Activated T-helper 2 cell treated with anti-CD3 and anti-CD28 coated beads, Interferon-gamma antibody, Interleukin-2, Interleukin-4, amounts not matched to agents 10 μg/mL and 5 μg/mL and 100 μg/mL, durations not matched to agents 14 hours and 24 hours and 36 hours (primary cell): ENCODE measurements around the gene PRSS53. TPM values are rescaled to one million over a fixed set of nuclear protein-coding genes. Genes with fewer than 3 reads are reported as not detected.

Experiments
- total RNA-seq: library from RNA; stranded (reverse); gene quantifications from 2 replicates; pipeline ENCODE4 v1.2.3, GENCODE V29; 2022

The PRSS53 gene
- total RNA-seq, 1 donor from 2014 or later = 4.8 TPM

Other genes with a start within 250 kb of the PRSS53 start
- 26.8 and 27.1 TPM in 2 replicates for gene BCL7C, start 194.9 kb downstream of the PRSS53 start, total RNA-seq
- 0.21 and 0.30 TPM in 2 replicates for gene CTF1, start 192.3 kb downstream of the PRSS53 start, total RNA-seq
- gene FBXL19, start 165.4 kb downstream of the PRSS53 start, total RNA-seq = 34.4 and 34.6 TPM in 2 replicates
- 14.2 and 17.4 TPM in 2 replicates for gene ORAI3, start 139.9 kb downstream of the PRSS53 start, total RNA-seq
- gene SETD1A, start 131.2 kb downstream of the PRSS53 start, total RNA-seq = 28.9 TPM in 2 replicates
- gene HSD3B7, start 103.7 kb downstream of the PRSS53 start, total RNA-seq = 2.9 and 3.3 TPM in 2 replicates
- gene STX1B, start 78.3 kb downstream of the PRSS53 start, total RNA-seq = 0.57 and 0.97 TPM in 2 replicates
- 48.2 and 51.8 TPM in 2 replicates for gene STX4, start 55.4 kb downstream of the PRSS53 start, total RNA-seq
- 12.7 and 13.2 TPM in 2 replicates for gene ZNF668, start 14.7 kb downstream of the PRSS53 start, total RNA-seq
- gene ZNF646, start 14.5 kb downstream of the PRSS53 start, total RNA-seq = 24.4 and 24.5 TPM in 2 replicates
- 54.5 and 60.0 TPM in 2 replicates for gene VKORC1, start 5.9 kb upstream of the PRSS53 start, total RNA-seq
- 47.5 and 50.0 TPM in 2 replicates for gene BCKDK, start 19.4 kb upstream of the PRSS53 start, total RNA-seq
- 60.5 and 61.2 TPM in 2 replicates for gene KAT8, start 28.7 kb upstream of the PRSS53 start, total RNA-seq
- not detected in 2 replicates for gene PRSS8, start 46.8 kb upstream of the PRSS53 start, total RNA-seq
- gene PRSS36, start 61.1 kb upstream of the PRSS53 start, total RNA-seq = 0.07 and 0.14 TPM in 2 replicates
- 874 and 904 TPM in 2 replicates for gene FUS, start 91.2 kb upstream of the PRSS53 start, total RNA-seq
- gene PYCARD, start 113.8 kb upstream of the PRSS53 start, total RNA-seq = 15.1 and 15.3 TPM in 2 replicates
- gene TRIM72, start 125.2 kb upstream of the PRSS53 start, total RNA-seq = 0.11 TPM in 1 of 2 replicates, not detected in the other
- not detected in 2 replicates for gene PYDC1, start 128.2 kb upstream of the PRSS53 start, total RNA-seq
- 7.0 and 8.4 TPM in 2 replicates for gene ITGAM, start 171.0 kb upstream of the PRSS53 start, total RNA-seq